Gastrocnemius medialis (tissue), 4 donors: ENCODE results near the gene PABPN1.

Experiments
- POLR2A ChIP-seq, 2 donors: fragments of 450-650 bp; IDR thresholded peaks; one replicate each; pipeline ENCODE4 v1.6.1; 2017; ENCODE audit warnings: antibody characterized with exemption in 2 of 2, mild to moderate bottlenecking in 2 of 2, moderate library complexity in 2 of 2
- TF ChIP-seq, protein P1 (sequence below), 5 experiments: fragments of 450-650 bp in 3 of 5; fragments of 200-600 bp in 2 of 5; sonication (generic) in 2 of 5; IDR thresholded peaks in 4 of 5; conservative IDR thresholded peaks in 1 of 5; 1 replicate in 4 of 5; 2 replicates in 1 of 5; pipeline ENCODE4 v1.5.1; 2016 to 2019; ENCODE audit warnings: antibody characterized with exemption in 5 of 5, mild to moderate bottlenecking in 3 of 5, moderate library complexity in 3 of 5

DNA sequence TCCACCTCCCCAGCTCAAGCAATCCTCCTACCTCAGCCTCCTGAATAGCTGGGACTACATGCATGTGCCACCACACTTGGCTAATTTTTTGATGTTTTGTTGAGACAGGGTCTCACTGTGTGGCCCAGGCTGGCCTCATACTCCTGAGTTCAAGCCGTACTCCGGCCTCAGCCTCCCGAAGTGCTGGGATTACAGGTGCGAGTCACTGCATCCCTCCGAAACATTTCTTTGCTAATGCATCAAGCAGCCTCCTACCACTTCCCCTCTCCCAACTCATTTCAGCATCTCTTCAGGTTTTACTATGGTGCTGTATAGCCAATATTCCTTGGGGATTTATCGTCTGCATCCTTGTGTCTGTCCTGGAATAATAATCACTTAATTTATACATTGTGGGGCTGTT, 33.7 kb downstream of the PABPN1 start:
- TF ChIP-seq POLR2A (IDR thresholded peaks at IDR 0.05): no peak
- TF ChIP-seq, protein P1, sequence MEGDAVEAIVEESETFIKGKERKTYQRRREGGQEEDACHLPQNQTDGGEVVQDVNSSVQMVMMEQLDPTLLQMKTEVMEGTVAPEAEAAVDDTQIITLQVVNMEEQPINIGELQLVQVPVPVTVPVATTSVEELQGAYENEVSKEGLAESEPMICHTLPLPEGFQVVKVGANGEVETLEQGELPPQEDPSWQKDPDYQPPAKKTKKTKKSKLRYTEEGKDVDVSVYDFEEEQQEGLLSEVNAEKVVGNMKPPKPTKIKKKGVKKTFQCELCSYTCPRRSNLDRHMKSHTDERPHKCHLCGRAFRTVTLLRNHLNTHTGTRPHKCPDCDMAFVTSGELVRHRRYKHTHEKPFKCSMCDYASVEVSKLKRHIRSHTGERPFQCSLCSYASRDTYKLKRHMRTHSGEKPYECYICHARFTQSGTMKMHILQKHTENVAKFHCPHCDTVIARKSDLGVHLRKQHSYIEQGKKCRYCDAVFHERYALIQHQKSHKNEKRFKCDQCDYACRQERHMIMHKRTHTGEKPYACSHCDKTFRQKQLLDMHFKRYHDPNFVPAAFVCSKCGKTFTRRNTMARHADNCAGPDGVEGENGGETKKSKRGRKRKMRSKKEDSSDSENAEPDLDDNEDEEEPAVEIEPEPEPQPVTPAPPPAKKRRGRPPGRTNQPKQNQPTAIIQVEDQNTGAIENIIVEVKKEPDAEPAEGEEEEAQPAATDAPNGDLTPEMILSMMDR (IDR thresholded peaks at IDR 0.05 in 4 of 5, conservative IDR thresholded peaks at IDR 0.05 in 1 of 5): no peak
